Measurements from ENCODE around the gene GNG2. TPM values are rescaled to one million over a fixed set of nuclear protein-coding genes. Genes with fewer than 3 reads are reported as not detected.

GNG2 gene
- total RNA-seq, 1 experiment from 2014 or later = 7.0 TPM

- Histone ChIP-seq H3K27me3 (ENCODE audit: insufficient read depth, low read length) (no peaks in the 10 kb centered on the region), H3K23ac (ENCODE audit: insufficient read length, low read depth, low read length) (no peak overlapping the region)
These were observed 77.7 kb downstream of the GNG2 start for GRCh38 chr14:51938137-51938536.

More at GRCh38 chr14:51938137-51938536, 77.7 kb downstream of the GNG2 start:
- no peak overlapping the region for H3K4me2 ChIP-seq (ENCODE audit: insufficient read depth, insufficient read length, low read length)
- Mint-ChIP-seq H3K27ac (peak overlapping the region in 1 of 3 experiments; percentile 87; a peak in 1 of 7 replicates), H3K27me3 (ENCODE audit: low read depth) (no peaks in the 10 kb centered on the region), H3K4me3 (no peak overlapping the region), H3K4me1 (peaks cover 13 to 19% of the 10 kb centered on the region in 2 experiments), H3K9me3 (no peaks in the 10 kb centered on the region), H3K36me3 (ENCODE audit: insufficient read depth in 1 of 3, low read depth in 3 of 3) (no peaks in the 10 kb centered on the region)
- no peak overlapping the region for H4K91ac ChIP-seq (ENCODE audit: insufficient read length, low read depth, low read length)
- no peak for TF ChIP-seq CTCF (conservative IDR thresholded peaks at IDR 0.05)
- no CpG with 5 or more reads among the region's 1 CpG for WGBS (ENCODE audit: extremely low coverage, insufficient read length, low lambda C conversion rate)
- no peaks in the 10 kb centered on the region for H3K79me1 ChIP-seq (ENCODE audit: insufficient read depth, low read depth, low read length, poor library complexity, severe bottlenecking)
- no peaks in the 10 kb centered on the region for H3K23me2 ChIP-seq (ENCODE audit: insufficient read length, low read depth, low read length, poor library complexity, severe bottlenecking)
- H3K4me1 ChIP-seq (ENCODE audit: insufficient read depth, low read length) = no peaks in the 10 kb centered on the region
- no peak overlapping the region for H3K4ac ChIP-seq (ENCODE audit: low read depth, low read length)
- no peak overlapping the region for H2BK120ac ChIP-seq (ENCODE audit: low read depth, low read length, poor library complexity, severe bottlenecking)
- no peak overlapping the region for H2BK20ac ChIP-seq (ENCODE audit: low read depth, low read length, poor library complexity, severe bottlenecking)
- H4K8ac ChIP-seq (replicated peaks; ENCODE audit: insufficient read length, low read depth, low read length) = no peak overlapping the region
- no peak overlapping the region for H2AK5ac ChIP-seq (ENCODE audit: insufficient read length, low read length)
- H3T11ph ChIP-seq (ENCODE audit: low read length) = no peak overlapping the region
- no peak overlapping the region for H3K18ac ChIP-seq (ENCODE audit: insufficient read length, low read depth, low read length)
- H2BK12ac ChIP-seq (ENCODE audit: insufficient read length, low read depth, low read length) = no peak overlapping the region
- H2AFZ ChIP-seq (ENCODE audit: low read length) = no peak overlapping the region
- no peak overlapping the region for H2BK15ac ChIP-seq (ENCODE audit: low read depth, low read length)
- no peak for DNase-seq
- H3K27ac ChIP-seq (ENCODE audit: insufficient read length, low read depth, low read length) = no peak overlapping the region
- H3K79me2 ChIP-seq (ENCODE audit: insufficient read depth, low read length) = no peaks in the 10 kb centered on the region
- no peaks in the 10 kb centered on the region for H4K20me1 ChIP-seq (ENCODE audit: control insufficient read depth, insufficient read depth, insufficient read length)
- H2BK5ac ChIP-seq (ENCODE audit: insufficient read length, low read length) = no peak overlapping the region
- H3K14ac ChIP-seq (ENCODE audit: insufficient read depth, low read length) = no peak overlapping the region
- H3K9ac ChIP-seq (ENCODE audit: extremely low read depth, insufficient read length, low read length) = no peak overlapping the region
- H3K56ac ChIP-seq (ENCODE audit: insufficient read length, low read depth, low read length) = no peak overlapping the region
- no peaks in the 10 kb centered on the region for H3K9me3 ChIP-seq (ENCODE audit: control insufficient read depth, low read depth, low read length)
- H4K5ac ChIP-seq (ENCODE audit: insufficient read length, low read depth, low read length) = no peak overlapping the region
